GM23338 (cell line): Measurements from ENCODE around the gene KRTAP5-1.

ENCODE experiments used
- CREB1 ChIP-seq: fragments of 250-450 bp; sonication (Bioruptor Pico); IDR thresholded peaks from 2 replicates; pipeline ENCODE4 v1.5.0; 2020; ENCODE audit warnings: low read depth, mild to moderate bottlenecking, moderate library complexity
- CTCF ChIP-seq, 2 experiments: fragments of 200-600 bp in 1 of 2; sonication (generic) in 1 of 2; conservative IDR thresholded peaks; 2 replicates each; pipeline versions ENCODE4 v1.5.1 to v1.6.1; 2016 to 2017; ENCODE audit warnings: antibody characterized with exemption in 2 of 2, low read depth in 2 of 2, mild to moderate bottlenecking in 2 of 2, moderate library complexity in 1 of 2
- ETS1 ChIP-seq: IDR thresholded peaks from 2 replicates; pipeline ENCODE4 v1.6.1; 2016; ENCODE audit warnings: antibody characterized with exemption
- EZH2 ChIP-seq: fragments of 200-600 bp; sonication (generic); IDR thresholded peaks from one replicate; pipeline ENCODE4 v1.8.0; 2017; ENCODE audit warnings: antibody characterized with exemption, mild to moderate bottlenecking, low read depth; ENCODE audit not compliant: unreplicated experiment
- JUNB ChIP-seq: IDR thresholded peaks from one replicate; pipeline ENCODE4 v1.6.1; 2016; ENCODE audit warnings: antibody characterized with exemption; ENCODE audit not compliant: unreplicated experiment
- NANOG ChIP-seq: IDR thresholded peaks from 2 replicates; pipeline ENCODE4 v1.6.1; 2016; ENCODE audit warnings: antibody characterized with exemption, borderline replicate concordance
- POLR2AphosphoS5 ChIP-seq: IDR thresholded peaks from 2 replicates; pipeline ENCODE4 v1.6.1; 2016; ENCODE audit warnings: antibody characterized with exemption, low read depth
- REST ChIP-seq: IDR thresholded peaks from one replicate; pipeline ENCODE4 v1.6.1; 2018; ENCODE audit warnings: antibody characterized with exemption; ENCODE audit not compliant: unreplicated experiment
- STAT1 ChIP-seq: IDR thresholded peaks from one replicate; pipeline ENCODE4 v1.6.1; 2016; ENCODE audit warnings: antibody characterized with exemption; ENCODE audit not compliant: unreplicated experiment

GRCh38 chr11:1576825-1577224 lies 8.3 kb downstream of the KRTAP5-1 start:
- TF ChIP-seq CTCF (conservative IDR thresholded peaks at IDR 0.05; ENCODE audit: low read depth in 2 of 2) (no peak), NANOG (no peak), POLR2AphosphoS5 (no peak), ETS1 (no peak), EZH2 (no peak), CREB1 (CRISPR knock-in tag) (no peak), REST (no peak), STAT1 (no peak), JUNB (no peak)
